Transverse colon (tissue), 4 donors: Measurements from ENCODE around the gene MANSC4.

Experiments used
- POLR2A ChIP-seq: fragments of 450-650 bp; IDR thresholded peaks from one replicate; pipeline ENCODE4 v1.6.1; 2016; ENCODE audit warnings: antibody characterized with exemption, mild to moderate bottlenecking, moderate library complexity
- POLR2AphosphoS5 ChIP-seq, 3 donors: sonication (generic); formaldehyde crosslinking; IDR thresholded peaks; one replicate each; pipeline ENCODE4 v1.6.1; 2016; ENCODE audit warnings: antibody characterized with exemption in 3 of 3
- TF ChIP-seq, protein P1 (sequence below), 5 experiments: fragments of 200-600 bp in 3 of 5; fragments of 450-650 bp in 2 of 5; sonication (generic) in 3 of 5; IDR thresholded peaks; 1 replicate in 2 of 5; 2 replicates in 3 of 5; pipeline ENCODE4 v1.5.1; 2016 to 2017; ENCODE audit warnings: antibody characterized with exemption in 5 of 5, inconsistent platforms in 3 of 5, mild to moderate bottlenecking in 2 of 5, moderate library complexity in 1 of 5

DNA sequence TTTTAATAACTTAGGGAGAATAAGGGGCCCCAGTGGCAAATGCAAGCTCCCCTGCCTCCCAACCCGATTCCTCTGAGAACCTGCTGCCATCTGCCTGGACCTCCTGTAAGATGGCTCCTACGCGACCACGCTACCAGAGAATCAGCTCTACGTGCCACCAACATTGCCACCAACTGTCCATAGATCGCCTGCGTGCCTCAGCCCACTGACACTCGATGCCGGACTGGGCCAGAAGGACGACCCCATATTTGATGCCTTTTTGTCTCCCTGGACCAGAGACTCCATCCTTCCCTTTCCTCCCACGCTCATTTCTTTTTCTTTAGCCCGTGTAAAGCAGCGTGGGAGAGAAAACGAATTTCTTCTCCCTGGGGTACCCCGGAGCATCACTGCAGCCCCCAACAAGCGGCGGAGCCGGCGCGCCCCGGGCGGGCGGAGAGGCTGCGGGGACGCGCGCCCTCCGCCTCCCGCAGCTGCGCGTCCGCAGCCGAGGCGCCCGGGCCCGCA lies 568 bp downstream of the MANSC4 start:
- TF ChIP-seq, protein P1, sequence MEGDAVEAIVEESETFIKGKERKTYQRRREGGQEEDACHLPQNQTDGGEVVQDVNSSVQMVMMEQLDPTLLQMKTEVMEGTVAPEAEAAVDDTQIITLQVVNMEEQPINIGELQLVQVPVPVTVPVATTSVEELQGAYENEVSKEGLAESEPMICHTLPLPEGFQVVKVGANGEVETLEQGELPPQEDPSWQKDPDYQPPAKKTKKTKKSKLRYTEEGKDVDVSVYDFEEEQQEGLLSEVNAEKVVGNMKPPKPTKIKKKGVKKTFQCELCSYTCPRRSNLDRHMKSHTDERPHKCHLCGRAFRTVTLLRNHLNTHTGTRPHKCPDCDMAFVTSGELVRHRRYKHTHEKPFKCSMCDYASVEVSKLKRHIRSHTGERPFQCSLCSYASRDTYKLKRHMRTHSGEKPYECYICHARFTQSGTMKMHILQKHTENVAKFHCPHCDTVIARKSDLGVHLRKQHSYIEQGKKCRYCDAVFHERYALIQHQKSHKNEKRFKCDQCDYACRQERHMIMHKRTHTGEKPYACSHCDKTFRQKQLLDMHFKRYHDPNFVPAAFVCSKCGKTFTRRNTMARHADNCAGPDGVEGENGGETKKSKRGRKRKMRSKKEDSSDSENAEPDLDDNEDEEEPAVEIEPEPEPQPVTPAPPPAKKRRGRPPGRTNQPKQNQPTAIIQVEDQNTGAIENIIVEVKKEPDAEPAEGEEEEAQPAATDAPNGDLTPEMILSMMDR (IDR thresholded peaks at IDR 0.05), result no peak
- no peak for TF ChIP-seq POLR2AphosphoS5 (IDR thresholded peaks at IDR 0.05)
- no peak for TF ChIP-seq POLR2A
